Aorta (tissue), 5 donors: ENCODE measurements around the gene POP5. TPM values are rescaled to one million over a fixed set of nuclear protein-coding genes. Genes with fewer than 3 reads are reported as not detected.

Experiments
- ATAC-seq: fragments of 200-7000 bp; cut with Tn5 transposase; one replicate; pipeline ENCODE4 v1.9.1; 2022; ENCODE audit warnings: moderate library complexity; ENCODE audit not compliant: low FRiP score
- DNase-seq, 2 donors: peaks; one replicate each; pipeline ENCODE4 v3.0.0-alpha.2; 2020
- H3K27ac ChIP-seq, 2 donors: one replicate each; pipeline ENCODE4 v1.5.1; 2013; ENCODE audit warnings: low read length in 2 of 2, mild to moderate bottlenecking in 2 of 2, moderate library complexity in 2 of 2, control low read depth in 1 of 2, inconsistent platforms in 1 of 2, low read depth in 1 of 2
- H3K27me3 ChIP-seq, 2 donors: one replicate each; pipeline ENCODE4 v1.6.1; 2013; ENCODE audit warnings: control low read depth in 1 of 2, low read length in 1 of 2, mild to moderate bottlenecking in 1 of 2, moderate library complexity in 1 of 2; ENCODE audit not compliant: insufficient read depth in 2 of 2, control insufficient read depth in 1 of 2
- H3K36me3 ChIP-seq, 2 donors: one replicate each; pipeline ENCODE4 v1.6.1; 2013; ENCODE audit warnings: control low read depth in 1 of 2, low read length in 1 of 2, mild to moderate bottlenecking in 1 of 2; ENCODE audit not compliant: insufficient read depth in 2 of 2, control insufficient read depth in 1 of 2
- H3K4me1 ChIP-seq, 2 donors: one replicate each; pipeline ENCODE4 v1.6.1; 2013; ENCODE audit warnings: low read length in 2 of 2, control low read depth in 1 of 2, mild to moderate bottlenecking in 1 of 2, moderate library complexity in 1 of 2; ENCODE audit not compliant: insufficient read depth in 2 of 2, control insufficient read depth in 1 of 2
- H3K4me3 ChIP-seq, 2 donors: one replicate each; pipeline ENCODE4 v1.5.1; 2013; ENCODE audit warnings: low read length in 2 of 2, control low read depth in 1 of 2, mild to moderate bottlenecking in 1 of 2
- H3K9me3 ChIP-seq: one replicate; pipeline ENCODE4 v1.6.1; 2013; ENCODE audit warnings: mild to moderate bottlenecking, low read length; ENCODE audit not compliant: control insufficient read depth
- WGBS, 2 donors: extraction: QIAGEN DNeasy Blood & Tissue Kit; methylation state at CpG; one replicate each; pipeline ENCODE4 v1.1.7; 2013; 5-methylcytosine and 5-hydroxymethylcytosine counted together
- intact Hi-C, 2 donors: fragments of 100-400 bp; cut with DNase I; formaldehyde crosslinking; loops; one replicate each; pipeline versions ENCODE4 v1.14.2 to v1.15.0; 2022
- polyA plus RNA-seq, 2 donors: library from polyadenylated mRNA; stranded (reverse); fragments of 200-250 nt; gene quantifications; one replicate each; pipeline ENCODE4 v1.2.3, GENCODE V29; 2013
- total RNA-seq, 2 donors: library from RNA; stranded (reverse); fragmentation: NEBNext Ultra II Directional; extraction: Animal tissue kit (Norgen Biotek cat#: 25700); gene quantifications; one replicate each; pipeline ENCODE4 v1.2.1, GENCODE V29; 2021
- donor health status: healthy with polysubstance abuse.
- donor health status: Bipolar disorder and iron deficiency.
- donor health status: DM: no; HTN: no; CAD: no.
- donor health status: DM: no; HTN: no; CAD: no.
- donor health status: DM: yes; HTN: yes; CAD: no.

POP5 gene
- total and polyA plus RNA-seq, 4 donors: 18.2 to 69.7 (median 29.9) TPM

GRCh38 chr12:120596901-120597300 lies 15.7 kb upstream of the POP5 start:
- H3K4me3 ChIP-seq: no peak overlapping the region
- ATAC-seq: no peak
- no peaks in the 10 kb centered on the region for H3K36me3 ChIP-seq
- no peaks in the 10 kb centered on the region for H3K4me1 ChIP-seq
- intact Hi-C loops: loop anchor here in 1 of 2 donors (10.0 kb wide), 1 partner anchor 388 kb away; no protein-coding TSS in a partner anchor
- no peaks in the 10 kb centered on the region for H3K27me3 ChIP-seq
- no peak for DNase-seq
- H3K27ac ChIP-seq: no peak overlapping the region
- no peaks in the 10 kb centered on the region for H3K9me3 ChIP-seq
- 91 to 95% methylated on average over 3 of the region's 3 CpGs for WGBS, 2 donors

GRCh38 chr12:120592121-120593049 lies 11.2 kb upstream of the POP5 start:
- no peak overlapping the region for H3K27ac ChIP-seq
- WGBS, 2 donors: 61 to 66% methylated on average over 8 of the region's 8 CpGs
- H3K27me3 ChIP-seq: no peaks in the 10 kb centered on the region
- H3K9me3 ChIP-seq: no peaks in the 10 kb centered on the region
- no peak overlapping the region for H3K4me3 ChIP-seq
- intact Hi-C loops: loop anchor here in 1 of 2 donors (10.0 kb wide), 1 partner anchor 392 kb away; no protein-coding TSS in a partner anchor
- H3K36me3 ChIP-seq: no peaks in the 10 kb centered on the region
- no peaks in the 10 kb centered on the region for H3K4me1 ChIP-seq
- ATAC-seq (no peak), DNase-seq (no peak)

- no peak overlapping the region for H3K27ac ChIP-seq
Measured at GRCh38 chr12:120590741-120591407, 9.7 kb upstream of the POP5 start.

GRCh38 chr12:120588948-120589930 lies 8.0 kb upstream of the POP5 start:
- DNase-seq (no peak), ATAC-seq (peak; percentile 28)
- Histone ChIP-seq H3K4me3 (no peak overlapping the region), H3K9me3 (no peaks in the 10 kb centered on the region), H3K27me3 (no peaks in the 10 kb centered on the region), H3K27ac (no peak overlapping the region), H3K4me1 (no peaks in the 10 kb centered on the region), H3K36me3 (no peaks in the 10 kb centered on the region)
- WGBS, 2 donors: 63 to 64% methylated on average over 17 of the region's 17 CpGs
- intact Hi-C loops: loop anchor here in 1 of 2 donors (5.0 kb wide), 1 partner anchor 508 kb away; no protein-coding TSS in a partner anchor

More at GRCh38 chr12:120590741-120591407, 9.7 kb upstream of the POP5 start:
- DNase-seq (no peak), ATAC-seq (no peak)
- WGBS, 2 donors: 73 to 80% methylated on average over 6 of the region's 6 CpGs
- Histone ChIP-seq H3K4me3 (no peak overlapping the region), H3K9me3 (no peaks in the 10 kb centered on the region), H3K27me3 (no peaks in the 10 kb centered on the region), H3K4me1 (no peaks in the 10 kb centered on the region), H3K36me3 (no peaks in the 10 kb centered on the region)
- intact Hi-C loops: loop anchor here in 1 of 2 donors (10.0 kb wide), 1 partner anchor 394 kb away; no protein-coding TSS in a partner anchor

- H3K27ac ChIP-seq: no peak overlapping the region
- H3K36me3 ChIP-seq: no peaks in the 10 kb centered on the region
- DNase-seq (no peak), ATAC-seq (no peak)
- no peaks in the 10 kb centered on the region for H3K4me1 ChIP-seq
- H3K9me3 ChIP-seq: no peaks in the 10 kb centered on the region
- H3K4me3 ChIP-seq: no peak overlapping the region
- 91 to 97% methylated on average over 1 of the region's 1 CpG for WGBS, 2 donors
- H3K27me3 ChIP-seq: no peaks in the 10 kb centered on the region
- intact Hi-C loops: loop anchor here in 1 of 2 donors (5.0 kb wide), 1 partner anchor 509 kb away; no protein-coding TSS in a partner anchor
Measured at GRCh38 chr12:120588371-120588770, 7.2 kb upstream of the POP5 start.

GRCh38 chr12:120586860-120587259 lies 5.7 kb upstream of the POP5 start:
- ATAC-seq (no peak), DNase-seq (no peak)
- H3K27me3 ChIP-seq: no peaks in the 10 kb centered on the region
- H3K9me3 ChIP-seq: no peaks in the 10 kb centered on the region
- 94 to 96% methylated on average over 2 of the region's 2 CpGs for WGBS, 2 donors
- no peaks in the 10 kb centered on the region for H3K36me3 ChIP-seq
- no peak overlapping the region for H3K4me3 ChIP-seq
- intact Hi-C loops: loop anchor here in 1 of 2 donors (5.0 kb wide), 1 partner anchor 510 kb away; no protein-coding TSS in a partner anchor
- H3K27ac ChIP-seq: no peak overlapping the region
- no peaks in the 10 kb centered on the region for H3K4me1 ChIP-seq

GRCh38 chr12:120586206-120586605 lies 5.0 kb upstream of the POP5 start:
- no peak for DNase-seq
- Histone ChIP-seq H3K4me3 (no peak overlapping the region), H3K4me1 (no peaks in the 10 kb centered on the region), H3K9me3 (no peaks in the 10 kb centered on the region), H3K27ac (no peak overlapping the region), H3K36me3 (no peaks in the 10 kb centered on the region), H3K27me3 (no peaks in the 10 kb centered on the region)
- WGBS, 2 donors: 76 to 78% methylated on average over 7 of the region's 7 CpGs
- intact Hi-C loops: loop anchor here in 1 of 2 donors (5.0 kb wide), 1 partner anchor 511 kb away; no protein-coding TSS in a partner anchor
- ATAC-seq: no peak
